CD8-positive, alpha-beta memory T cell (primary cell): ENCODE data around the gene PRKCD. TPM values are rescaled to one million over a fixed set of nuclear protein-coding genes. Genes with fewer than 3 reads are reported as not detected.

Experiments
- CTCF ChIA-PET: fragments of 350-600 bp; sonication (Branson Sonifier 250); formaldehyde crosslinking; loops from one replicate; lab custom pipeline; 2021; ENCODE audit warnings: antibody characterized with exemption; lab: Charles Lee
- POLR2A ChIA-PET: fragments of 350-600 bp; sonication (Branson Sonifier 250); formaldehyde crosslinking; loops from one replicate; lab custom pipeline; 2021; ENCODE audit warnings: antibody characterized with exemption; lab: Charles Lee
- DNase-seq, 5 donors: peaks; one replicate each; pipeline versions ENCODE4 v3.0.0 to v3.0.0-alpha.2; 2020 to 2022; ENCODE audit warnings: mixed read lengths in 1 of 5
- H3K27ac ChIP-seq: one replicate; pipeline ENCODE4 v1.7.0; 2013; ENCODE audit warnings: low read depth, mild to moderate bottlenecking, low read length, moderate library complexity
- H3K27me3 ChIP-seq: 2 replicates; pipeline ENCODE4 v1.7.0; 2013; ENCODE audit warnings: low read length, mild to moderate bottlenecking; ENCODE audit not compliant: insufficient read depth, poor library complexity, severe bottlenecking
- H3K36me3 ChIP-seq: 2 replicates; pipeline ENCODE4 v1.7.0; 2013; ENCODE audit warnings: mild to moderate bottlenecking, low read length, moderate library complexity; ENCODE audit not compliant: insufficient read depth
- H3K4me1 ChIP-seq: 2 replicates; pipeline ENCODE4 v1.7.0; 2013; ENCODE audit warnings: mild to moderate bottlenecking, low read length, moderate library complexity; ENCODE audit not compliant: insufficient read depth
- H3K4me3 ChIP-seq: 2 replicates; pipeline ENCODE4 v1.7.0; 2013; ENCODE audit warnings: mild to moderate bottlenecking, low read length
- H3K9me3 ChIP-seq: 2 replicates; pipeline ENCODE4 v1.7.0; 2013; ENCODE audit warnings: mild to moderate bottlenecking, low read length
- H3K27ac Mint-ChIP-seq, 8 donors: one replicate each; pipeline ENCODE4 v1.8.0; 2020 to 2021; ENCODE audit warnings: mixed read lengths in 8 of 8, mild to moderate bottlenecking in 6 of 8, inconsistent platforms in 3 of 8, moderate library complexity in 3 of 8
- H3K27me3 Mint-ChIP-seq, 2 donors: one replicate each; pipeline ENCODE4 v1.8.0; 2020 to 2021; ENCODE audit warnings: mixed read lengths in 2 of 2, mild to moderate bottlenecking in 1 of 2, moderate library complexity in 1 of 2
- H3K36me3 Mint-ChIP-seq, 3 donors: one replicate each; pipeline ENCODE4 v1.8.0; 2020 to 2021; ENCODE audit warnings: mixed read lengths in 3 of 3, inconsistent platforms in 1 of 3, mild to moderate bottlenecking in 1 of 3
- H3K4me1 Mint-ChIP-seq, 3 donors: one replicate each; pipeline ENCODE4 v1.8.0; 2020 to 2021; ENCODE audit warnings: mixed read lengths in 3 of 3, inconsistent platforms in 1 of 3, mild to moderate bottlenecking in 1 of 3
- H3K4me3 Mint-ChIP-seq, 7 donors: one replicate each; pipeline ENCODE4 v1.8.0; 2020 to 2021; ENCODE audit warnings: mixed read lengths in 7 of 7, mild to moderate bottlenecking in 6 of 7, moderate library complexity in 4 of 7, inconsistent platforms in 2 of 7
- H3K9me3 Mint-ChIP-seq, 5 donors: one replicate each; pipeline ENCODE4 v1.8.0; 2020 to 2022; ENCODE audit warnings: mixed read lengths in 5 of 5, mild to moderate bottlenecking in 3 of 5, moderate library complexity in 2 of 5, inconsistent platforms in 1 of 5
- polyA plus RNA-seq: library from polyadenylated mRNA; unstranded; fragments of 300-500 nt; fragmentation: Illumina TruSeq; gene quantifications from one replicate; pipeline ENCODE4 v1.2.3, GENCODE V29; 2021
- total RNA-seq, 2 experiments: library from RNA; stranded (reverse); gene quantifications; one replicate each; pipeline ENCODE4 v1.2.3, GENCODE V29; 2021

The PRKCD gene
- total and polyA plus RNA-seq, 3 experiments from 2014 or later, result 27.2 to 27.3 (median 27.3) TPM

DNA sequence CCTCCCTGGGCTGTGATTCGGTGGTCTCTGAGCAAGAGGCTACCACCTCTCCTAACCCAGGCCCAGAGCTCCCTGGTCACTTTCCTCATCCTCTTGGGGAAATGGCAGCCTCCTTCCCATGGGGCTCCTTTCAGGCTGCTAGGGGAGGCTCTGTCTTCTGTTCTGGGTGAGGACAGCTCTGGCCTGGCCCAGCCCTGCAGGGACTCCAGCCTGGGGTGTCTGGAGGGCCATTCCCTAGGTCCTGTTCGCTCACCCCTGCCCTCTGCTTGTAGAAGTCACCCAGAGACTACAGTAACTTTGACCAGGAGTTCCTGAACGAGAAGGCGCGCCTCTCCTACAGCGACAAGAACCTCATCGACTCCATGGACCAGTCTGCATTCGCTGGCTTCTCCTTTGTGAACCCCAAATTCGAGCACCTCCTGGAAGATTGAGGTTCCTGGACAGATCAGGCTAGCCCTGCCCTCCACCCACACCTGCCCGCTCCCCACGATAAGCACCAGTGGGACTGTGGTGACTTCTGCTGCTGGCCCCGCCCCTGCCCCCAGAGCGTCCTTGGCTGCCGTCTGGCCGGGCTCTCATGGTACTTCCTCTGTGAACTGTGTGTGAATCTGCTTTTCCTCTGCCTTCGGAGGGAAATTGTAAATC is 30.9 kb downstream of the PRKCD start:
- Mint-ChIP-seq H3K9me3 (no peaks in the 10 kb centered on the region), H3K27me3 (no peaks in the 10 kb centered on the region), H3K27ac (peak overlapping the region in 2 of 8 donors; percentile 24 to 74), H3K4me1 (peaks cover 7 to 11% (median 8%) of the 10 kb centered on the region in 3 donors), H3K4me3 (no peak overlapping the region), H3K36me3 (peaks cover 5 to 51% (median 9%) of the 10 kb centered on the region in 3 donors)
- Histone ChIP-seq H3K4me3 (no peak overlapping the region), H3K9me3 (no peaks in the 10 kb centered on the region), H3K4me1 (peaks cover 3% of the 10 kb centered on the region), H3K36me3 (peaks cover 9% of the 10 kb centered on the region), H3K27me3 (no peaks in the 10 kb centered on the region), H3K27ac (no peak overlapping the region)
- POLR2A ChIA-PET, result no interaction called here
- CTCF ChIA-PET, result interaction anchor here (1.1 to 1.5 kb wide), 5 partner anchors 9 to 77 kb away, joined by 3 to 9 read pairs (median 4); no protein-coding TSS in a partner anchor
- DNase-seq, result peak in 1 of 5 donors; percentile 29

DNA sequence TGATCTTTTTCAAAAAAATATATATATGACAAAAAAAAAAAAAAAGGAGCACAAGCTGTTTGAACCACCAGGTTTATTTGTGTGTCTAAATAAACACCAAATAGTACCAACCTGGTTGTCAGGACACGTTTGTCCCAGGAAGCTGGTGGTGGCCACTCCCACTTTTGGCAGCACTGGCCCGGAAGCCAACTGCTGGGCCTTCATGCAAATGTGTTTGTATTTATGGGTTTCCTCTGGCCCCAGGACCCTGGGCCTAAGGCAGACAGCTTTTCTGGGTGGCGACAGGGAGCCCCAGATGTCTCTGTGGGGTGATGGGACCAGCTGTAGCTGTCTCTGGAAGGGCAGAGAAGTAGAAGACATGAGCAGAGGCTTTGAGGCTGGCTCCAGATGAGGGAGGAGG is 31.6 kb downstream of the PRKCD start:
- Histone ChIP-seq H3K27ac (no peak overlapping the region), H3K27me3 (no peaks in the 10 kb centered on the region), H3K36me3 (peaks cover 7% of the 10 kb centered on the region), H3K4me1 (peaks cover 3% of the 10 kb centered on the region), H3K4me3 (no peak overlapping the region), H3K9me3 (no peaks in the 10 kb centered on the region)
- DNase-seq, result peak in 1 of 5 donors; percentile 33
- Mint-ChIP-seq H3K36me3 (peaks cover 5 to 45% (median 9%) of the 10 kb centered on the region in 3 donors), H3K4me1 (peaks cover 7 to 11% (median 8%) of the 10 kb centered on the region in 3 donors), H3K27ac (peak overlapping the region in 4 of 8 donors; percentile 72 to 88 (median 80)), H3K4me3 (no peak overlapping the region), H3K9me3 (no peaks in the 10 kb centered on the region), H3K27me3 (no peaks in the 10 kb centered on the region)
- ChIA-PET POLR2A (no interaction called here), CTCF (interaction anchor here (0.6 to 1.5 kb wide), 5 partner anchors 12 to 154 kb away, joined by 3 to 9 read pairs (median 3); no protein-coding TSS in a partner anchor)

DNA sequence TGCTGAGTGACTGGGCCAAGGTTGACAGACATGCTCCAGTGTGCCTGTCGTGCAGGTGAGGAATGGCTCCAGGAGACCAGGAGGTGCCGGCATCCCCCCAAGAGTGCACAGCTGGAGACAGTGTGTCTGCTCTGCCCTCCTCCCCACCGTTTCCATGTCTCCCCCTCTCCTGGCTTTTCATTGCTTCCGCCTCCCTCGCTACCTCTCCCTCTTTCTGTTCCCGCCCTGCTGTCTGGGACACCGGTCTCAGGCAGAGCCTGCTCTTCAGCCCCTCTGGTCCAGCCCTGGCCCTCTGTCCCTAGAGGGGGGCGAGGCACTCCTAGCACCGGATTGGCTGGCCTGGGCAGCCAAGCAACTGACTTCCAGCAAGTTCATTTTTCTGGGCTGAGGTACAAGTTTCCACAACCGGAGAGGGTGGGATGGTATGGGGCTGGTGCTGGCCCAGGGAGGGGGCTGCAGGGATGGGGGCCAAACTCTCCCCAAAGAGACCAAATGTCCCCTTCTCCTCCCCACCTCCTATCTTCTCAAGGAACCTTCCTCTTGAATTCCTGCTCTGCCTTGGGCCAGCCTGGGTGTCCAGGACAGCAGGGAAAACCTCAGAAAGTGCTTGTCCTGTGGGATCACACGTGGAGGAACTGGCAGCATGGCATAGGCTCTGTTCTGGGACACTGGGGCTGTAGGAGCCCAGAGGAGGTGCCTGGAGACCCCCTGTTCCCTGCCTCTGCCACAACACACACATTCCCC is 32.6 kb downstream of the PRKCD start:
- H3K9me3 Mint-ChIP-seq, result no peaks in the 10 kb centered on the region
- CTCF ChIA-PET, result interaction anchor here (0.6 to 1.5 kb wide), 3 partner anchors 13 to 153 kb away, joined by 3 to 9 read pairs (median 3); no protein-coding TSS in a partner anchor
- no peak overlapping the region for H3K4me3 Mint-ChIP-seq
- H3K4me1 Mint-ChIP-seq, result peaks cover 7 to 11% (median 8%) of the 10 kb centered on the region in 3 donors
- peaks cover 5 to 37% (median 9%) of the 10 kb centered on the region in 3 donors for H3K36me3 Mint-ChIP-seq
- H3K27me3 Mint-ChIP-seq, result no peaks in the 10 kb centered on the region
- Histone ChIP-seq H3K27ac (no peak overlapping the region), H3K27me3 (no peaks in the 10 kb centered on the region), H3K9me3 (no peaks in the 10 kb centered on the region), H3K4me1 (peaks cover 3% of the 10 kb centered on the region), H3K4me3 (no peak overlapping the region), H3K36me3 (peaks cover 7% of the 10 kb centered on the region)
- no peak overlapping the region for H3K27ac Mint-ChIP-seq
- DNase-seq, result peak in 1 of 5 donors; percentile 26
- POLR2A ChIA-PET, result no interaction called here

DNA sequence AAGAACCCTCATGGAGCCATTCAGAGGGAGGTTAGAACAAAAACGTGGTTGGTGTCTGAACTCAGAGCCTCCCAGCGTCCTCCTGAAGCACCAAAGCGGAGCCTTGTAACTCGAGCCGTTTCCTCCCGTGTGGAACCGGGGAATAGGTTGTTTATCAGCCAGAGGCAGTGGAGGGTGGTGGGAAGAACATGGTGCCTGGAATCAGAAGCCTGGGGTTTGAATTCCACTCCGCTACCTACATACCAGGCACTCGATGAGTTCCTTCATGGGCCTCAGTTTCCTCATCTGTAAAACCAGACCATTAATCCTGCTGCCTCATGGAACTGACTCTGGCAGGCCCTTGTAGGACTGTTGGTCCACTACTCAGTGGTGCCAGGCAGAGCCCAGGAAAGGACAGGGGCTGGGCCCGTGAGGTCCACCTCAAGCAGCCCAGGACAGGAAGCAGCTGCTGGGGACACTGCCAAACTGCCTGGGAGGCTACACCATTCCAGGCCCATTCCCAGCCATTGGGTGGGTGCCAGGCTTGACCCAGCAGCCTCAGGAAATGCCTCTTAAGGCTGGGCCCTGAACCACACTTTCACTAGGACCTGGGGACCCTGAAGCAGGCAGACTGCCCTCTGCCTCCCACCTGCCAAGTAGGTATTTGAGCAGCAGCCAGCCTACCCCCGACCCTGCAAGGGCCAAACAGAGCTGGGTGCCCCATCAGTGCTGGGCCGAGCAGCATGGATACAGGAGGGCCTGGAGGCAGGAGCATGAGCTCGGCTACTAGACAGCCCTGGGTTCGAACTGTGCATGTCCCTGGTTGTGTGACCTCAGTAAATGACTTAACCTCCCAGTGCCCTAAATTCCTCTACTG is 33.4 kb downstream of the PRKCD start:
- Histone ChIP-seq H3K27ac (no peak overlapping the region), H3K36me3 (peaks cover 7% of the 10 kb centered on the region), H3K9me3 (no peaks in the 10 kb centered on the region), H3K4me1 (peaks cover 3% of the 10 kb centered on the region), H3K4me3 (no peak overlapping the region), H3K27me3 (no peaks in the 10 kb centered on the region)
- peaks cover 5 to 29% (median 9%) of the 10 kb centered on the region in 3 donors for H3K36me3 Mint-ChIP-seq
- POLR2A ChIA-PET, result no interaction called here
- H3K27ac Mint-ChIP-seq, result no peak overlapping the region
- no peaks in the 10 kb centered on the region for H3K9me3 Mint-ChIP-seq
- no peak overlapping the region for H3K4me3 Mint-ChIP-seq
- no peaks in the 10 kb centered on the region for H3K27me3 Mint-ChIP-seq
- peaks cover 7 to 11% (median 8%) of the 10 kb centered on the region in 3 donors for H3K4me1 Mint-ChIP-seq
- CTCF ChIA-PET, result interaction anchor here (1.3 to 5.0 kb wide), 7 partner anchors 18 to 82 kb away, joined by 4 to 99 read pairs (median 16); no protein-coding TSS in a partner anchor
- peak in 1 of 5 donors; percentile 40 for DNase-seq

DNA sequence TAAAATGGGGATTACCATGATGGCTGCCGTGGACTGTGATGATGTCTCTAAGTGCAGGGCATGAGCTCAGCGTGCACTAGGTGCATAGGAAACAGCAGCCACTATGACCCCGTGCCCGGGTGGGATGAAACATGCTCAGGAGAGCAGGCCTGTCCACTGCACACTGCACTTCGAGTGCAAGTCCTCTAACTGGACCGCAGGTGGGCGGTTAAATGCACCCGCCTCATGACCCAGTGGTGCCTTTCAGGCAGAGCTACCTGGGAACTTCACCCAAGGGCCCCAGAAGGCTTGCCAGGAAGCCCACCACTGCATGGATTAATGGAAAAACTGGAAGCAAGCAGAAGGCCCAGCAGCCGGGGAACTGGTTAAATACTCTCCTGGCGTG is 34.0 kb downstream of the PRKCD start:
- Histone ChIP-seq H3K27me3 (no peaks in the 10 kb centered on the region), H3K27ac (no peak overlapping the region), H3K4me3 (no peak overlapping the region), H3K9me3 (no peaks in the 10 kb centered on the region), H3K4me1 (peaks cover 3% of the 10 kb centered on the region), H3K36me3 (peaks cover 5% of the 10 kb centered on the region)
- peak in 1 of 5 donors; percentile 41 for DNase-seq
- no peaks in the 10 kb centered on the region for H3K27me3 Mint-ChIP-seq
- ChIA-PET POLR2A (no interaction called here), CTCF (interaction anchor here (1.3 to 5.0 kb wide), 10 partner anchors 8 to 83 kb away, joined by 4 to 99 read pairs (median 6); partner anchors contain the start of gene RFT1)
- peaks cover 2 to 24% (median 6%) of the 10 kb centered on the region in 3 donors for H3K36me3 Mint-ChIP-seq
- no peaks in the 10 kb centered on the region for H3K9me3 Mint-ChIP-seq
- no peak overlapping the region for H3K4me3 Mint-ChIP-seq
- peak overlapping the region in 1 of 8 donors; percentile 67 for H3K27ac Mint-ChIP-seq
- peaks cover 7 to 11% (median 8%) of the 10 kb centered on the region in 3 donors for H3K4me1 Mint-ChIP-seq

DNA sequence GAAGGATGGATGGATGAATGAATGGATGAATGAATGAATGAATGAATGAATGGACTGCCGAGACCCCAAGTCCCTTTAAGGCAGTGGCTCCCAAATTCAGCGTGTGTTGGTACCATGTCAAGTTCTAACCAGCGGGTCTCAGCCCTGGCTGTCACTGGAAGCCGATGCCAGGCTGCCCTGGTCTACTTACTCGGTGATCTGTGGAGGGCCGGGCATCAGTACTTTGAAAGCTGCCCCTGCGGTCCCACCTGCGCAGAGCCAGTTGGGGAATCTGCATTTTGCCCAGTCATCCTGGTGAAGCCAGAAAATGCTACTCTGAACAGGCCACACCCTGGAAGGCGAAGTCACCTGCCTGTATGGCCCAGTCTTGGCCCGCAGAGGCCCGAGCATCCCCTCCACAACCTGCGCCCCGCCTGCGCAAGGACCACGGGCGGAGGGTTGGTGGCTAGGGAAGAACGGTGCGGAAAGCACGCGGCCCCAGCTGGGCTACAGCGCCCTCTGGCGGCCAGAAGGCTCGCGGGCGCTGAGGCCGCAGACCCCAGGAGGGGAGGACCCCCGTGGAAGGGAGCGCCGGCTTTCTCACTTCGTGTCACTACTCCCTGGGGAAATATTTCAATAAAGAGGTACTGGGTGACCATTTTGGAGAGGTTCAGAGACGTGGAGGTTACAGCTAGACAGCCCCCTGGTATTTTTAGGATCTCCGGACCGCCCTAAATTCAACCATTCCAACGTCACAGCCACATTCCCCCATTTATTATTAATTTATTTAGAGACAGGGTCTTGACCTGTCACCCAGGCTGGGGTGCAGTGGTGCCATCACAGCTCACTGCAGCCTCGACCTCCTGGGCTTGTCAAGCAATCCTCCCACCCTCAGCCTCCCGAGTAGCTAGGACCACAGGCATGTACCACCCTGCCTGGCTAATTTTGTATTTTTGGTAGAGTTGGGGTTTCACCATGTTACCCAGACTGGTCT is 34.9 kb downstream of the PRKCD start:
- Mint-ChIP-seq H3K4me1 (peaks cover 7 to 11% (median 8%) of the 10 kb centered on the region in 3 donors), H3K27ac (no peak overlapping the region), H3K4me3 (no peak overlapping the region), H3K27me3 (peaks cover 0 to 3% of the 10 kb centered on the region in 2 donors), H3K36me3 (peaks cover 0 to 17% (median 2%) of the 10 kb centered on the region in 3 donors), H3K9me3 (no peaks in the 10 kb centered on the region)
- Histone ChIP-seq H3K27me3 (no peaks in the 10 kb centered on the region), H3K4me3 (no peak overlapping the region), H3K27ac (no peak overlapping the region), H3K36me3 (no peaks in the 10 kb centered on the region), H3K4me1 (peaks cover 3% of the 10 kb centered on the region), H3K9me3 (no peaks in the 10 kb centered on the region)
- ChIA-PET CTCF (interaction anchor here (0.6 to 5.0 kb wide), 22 partner anchors 8 to 346 kb away, joined by 3 to 99 read pairs (median 4); partner anchors contain the start of gene RFT1), POLR2A (interaction anchor here (0.8 kb wide), 1 partner anchor 62 kb away, joined by 3 read pairs; no protein-coding TSS in a partner anchor)
- DNase-seq, result peak; percentile 43 to 68 (median 44)
